Lower lobe of right lung (tissue), 2 donors: Measurements from ENCODE around the gene NRGN. TPM values are rescaled to one million over a fixed set of nuclear protein-coding genes. Genes with fewer than 3 reads are reported as not detected.
A peak's percentile ranks its signal among the peaks of the same experiment; 100 is the strongest.
"Not testable (repeated sequence)": the region's sequence is repeated elsewhere in the genome, so short reads cannot be mapped to it uniquely, and the experiment has no call there.

Experiments
- ATAC-seq, 2 donors: fragments of 200-7000 bp; cut with Tn5 transposase; one replicate each; pipeline ENCODE4 v1.9.1; 2020 to 2022; ENCODE audit warnings: mild to moderate bottlenecking in 2 of 2, moderate library complexity in 2 of 2
- DNase-seq: peaks from one replicate; pipeline ENCODE4 v3.0.0-alpha.2; 2020
- H3K27ac ChIP-seq: fragments of 200-600 bp; one replicate; pipeline ENCODE4 v1.8.0; 2022
- H3K27me3 ChIP-seq: fragments of 200-600 bp; one replicate; pipeline ENCODE4 v1.8.0; 2022; ENCODE audit warnings: low read depth
- H3K36me3 ChIP-seq: fragments of 200-600 bp; one replicate; pipeline ENCODE4 v1.8.0; 2022; ENCODE audit warnings: mild to moderate bottlenecking
- H3K4me1 ChIP-seq: fragments of 200-600 bp; one replicate; pipeline ENCODE4 v1.8.0; 2022
- H3K4me3 ChIP-seq: fragments of 200-600 bp; one replicate; pipeline ENCODE4 v1.8.0; 2022; ENCODE audit warnings: mild to moderate bottlenecking
- H3K9me3 ChIP-seq: fragments of 200-600 bp; one replicate; pipeline ENCODE4 v1.8.0; 2022
- intact Hi-C: fragments of 100-400 bp; cut with DNase I; formaldehyde crosslinking; loops from one replicate; pipeline ENCODE4 v1.11.0; 2022
- total RNA-seq: library from RNA; stranded (reverse); fragmentation: NEBNext Ultra II Directional; extraction: Animal tissue kit (Norgen Biotek cat#: 25700); gene quantifications from one replicate; pipeline ENCODE4 v1.2.1, GENCODE V29; 2021
- TF ChIP-seq, protein P1 (sequence below): fragments of 200-600 bp; IDR thresholded peaks from one replicate; pipeline ENCODE4 v1.8.0; 2022; ENCODE audit warnings: antibody characterized with exemption, mild to moderate bottlenecking
- donor health status: DM: no; HTN: yes; CAD: no; lungs with severe emphysema.

NRGN gene
- total RNA-seq, 1 donor from 2014 or later = 99.1 TPM

DNA sequence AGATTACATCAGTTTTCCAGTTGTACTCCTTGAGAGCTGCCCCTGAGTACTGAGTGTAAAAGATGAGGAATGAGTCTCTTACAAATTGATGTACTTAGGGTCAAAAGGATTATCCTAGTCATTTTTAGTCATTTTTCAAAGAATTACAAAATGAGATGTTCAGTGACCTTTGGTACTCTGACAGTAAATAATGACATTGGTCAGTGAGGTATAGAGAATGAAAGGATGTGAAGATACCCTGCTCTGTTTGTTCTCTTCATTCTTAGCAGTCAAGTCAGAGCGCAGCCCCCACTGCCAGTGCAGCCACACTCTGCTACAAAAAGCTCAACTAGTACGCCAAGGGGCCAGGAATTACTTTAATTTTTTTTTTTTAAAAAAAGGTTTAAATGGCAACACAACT is 26.4 kb downstream of the NRGN start:
- no peak overlapping the region for H3K4me3 ChIP-seq
- H3K9me3 ChIP-seq = no peaks in the 10 kb centered on the region
- H3K4me1 ChIP-seq = peaks cover 34% of the 10 kb centered on the region
- no peak overlapping the region for H3K27ac ChIP-seq
- intact Hi-C loops = loop anchor here (10.0 kb wide), 1 partner anchor 101 kb away; no protein-coding TSS in a partner anchor
- ATAC-seq (no peak), DNase-seq (no peak)
- H3K36me3 ChIP-seq = peaks cover 27% of the 10 kb centered on the region
- peaks cover 13% of the 10 kb centered on the region for H3K27me3 ChIP-seq
- TF ChIP-seq, protein P1, sequence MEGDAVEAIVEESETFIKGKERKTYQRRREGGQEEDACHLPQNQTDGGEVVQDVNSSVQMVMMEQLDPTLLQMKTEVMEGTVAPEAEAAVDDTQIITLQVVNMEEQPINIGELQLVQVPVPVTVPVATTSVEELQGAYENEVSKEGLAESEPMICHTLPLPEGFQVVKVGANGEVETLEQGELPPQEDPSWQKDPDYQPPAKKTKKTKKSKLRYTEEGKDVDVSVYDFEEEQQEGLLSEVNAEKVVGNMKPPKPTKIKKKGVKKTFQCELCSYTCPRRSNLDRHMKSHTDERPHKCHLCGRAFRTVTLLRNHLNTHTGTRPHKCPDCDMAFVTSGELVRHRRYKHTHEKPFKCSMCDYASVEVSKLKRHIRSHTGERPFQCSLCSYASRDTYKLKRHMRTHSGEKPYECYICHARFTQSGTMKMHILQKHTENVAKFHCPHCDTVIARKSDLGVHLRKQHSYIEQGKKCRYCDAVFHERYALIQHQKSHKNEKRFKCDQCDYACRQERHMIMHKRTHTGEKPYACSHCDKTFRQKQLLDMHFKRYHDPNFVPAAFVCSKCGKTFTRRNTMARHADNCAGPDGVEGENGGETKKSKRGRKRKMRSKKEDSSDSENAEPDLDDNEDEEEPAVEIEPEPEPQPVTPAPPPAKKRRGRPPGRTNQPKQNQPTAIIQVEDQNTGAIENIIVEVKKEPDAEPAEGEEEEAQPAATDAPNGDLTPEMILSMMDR = no peak

GRCh38 chr11:124768914-124769313 is 29.2 kb downstream of the NRGN start:
- peak; percentile 72 to 77 for ATAC-seq
- Histone ChIP-seq H3K9me3 (no peaks in the 10 kb centered on the region), H3K27ac (no peak overlapping the region), H3K4me1 (peaks cover 20% of the 10 kb centered on the region), H3K27me3 (no peaks in the 10 kb centered on the region), H3K4me3 (no peak overlapping the region), H3K36me3 (peaks cover 44% of the 10 kb centered on the region)
- intact Hi-C loops = loop anchor here (10.0 kb wide), 1 partner anchor 104 kb away; no protein-coding TSS in a partner anchor
- TF ChIP-seq, protein P1 = no peak
- no peak for DNase-seq

DNA sequence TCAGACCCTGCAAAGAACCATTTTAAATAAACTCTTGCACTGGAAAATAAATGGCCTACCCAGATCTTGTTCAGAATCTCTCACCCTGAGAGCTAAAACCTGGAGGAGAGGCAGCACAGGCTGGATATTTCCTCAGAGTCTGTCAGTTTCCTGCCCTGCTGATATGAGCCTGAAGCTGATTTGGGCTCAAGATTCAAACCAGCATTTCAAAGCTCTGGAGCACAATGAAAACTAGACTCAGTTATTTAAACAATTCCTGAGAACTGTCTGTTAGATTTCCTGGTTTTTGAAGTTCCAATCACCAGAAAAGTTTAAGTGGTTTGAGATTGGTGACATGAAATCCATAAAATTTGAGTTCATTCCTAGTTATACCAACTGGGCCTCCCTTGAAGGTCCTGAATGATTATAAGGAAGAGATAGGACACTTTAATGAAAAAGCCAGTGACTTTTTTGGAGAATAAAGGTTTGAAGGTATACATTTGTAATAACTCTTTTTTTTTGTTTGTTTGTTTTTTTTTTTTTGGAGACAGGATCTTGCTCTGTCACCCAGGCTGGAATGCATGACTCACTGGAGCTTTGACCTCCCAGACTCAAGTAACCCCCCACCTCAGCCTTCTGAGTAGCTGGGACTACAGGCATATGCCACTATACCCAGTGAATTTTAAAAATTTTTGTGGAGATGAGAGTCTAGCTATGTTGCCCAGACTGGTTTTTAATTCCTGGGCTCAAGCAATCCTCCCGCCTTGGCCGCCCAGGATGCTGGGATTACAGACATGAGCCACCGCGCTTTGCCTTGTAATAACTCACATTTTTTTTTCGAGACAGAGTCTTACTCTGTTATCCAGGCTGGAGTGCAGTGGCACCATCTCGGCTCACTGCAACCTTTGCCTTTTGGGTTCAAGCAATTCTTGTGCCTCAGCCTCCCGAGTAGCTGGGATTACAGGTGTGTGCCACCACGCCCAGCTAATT is 30.3 kb downstream of the NRGN start:
- Histone ChIP-seq H3K36me3 (peaks cover 44% of the 10 kb centered on the region), H3K9me3 (no peaks in the 10 kb centered on the region), H3K4me1 (peaks cover 8% of the 10 kb centered on the region), H3K27ac (no peak overlapping the region), H3K4me3 (no peak overlapping the region), H3K27me3 (no peaks in the 10 kb centered on the region)
- intact Hi-C loops = loop anchor here (10.0 kb wide), 1 partner anchor 105 kb away; no protein-coding TSS in a partner anchor
- TF ChIP-seq, protein P1 = no peak
- ATAC-seq (peak in 1 of 2 donors; percentile 37), DNase-seq (no peak)

DNA sequence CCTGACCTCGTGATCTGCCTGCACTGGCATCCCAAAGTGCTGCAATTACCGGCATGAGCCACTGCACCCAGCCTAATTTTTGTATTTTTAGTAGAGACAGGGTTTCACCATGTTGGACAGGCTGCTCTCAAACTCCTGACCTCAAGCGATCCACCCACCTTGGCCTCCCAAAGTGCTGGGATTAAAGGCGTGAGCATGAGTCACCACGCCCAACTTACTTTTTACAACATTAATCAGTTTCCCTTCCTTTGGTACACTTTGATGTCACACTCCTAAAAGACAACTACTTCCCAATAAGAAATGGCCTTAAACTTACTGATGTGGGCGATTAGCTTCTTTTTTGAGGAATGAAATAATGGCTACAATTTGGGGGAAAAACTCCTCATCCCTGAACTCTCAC is 31.2 kb downstream of the NRGN start:
- intact Hi-C loops, ATAC-seq, H3K9me3 ChIP-seq, H3K4me1 ChIP-seq, H3K27me3 ChIP-seq, DNase-seq, H3K27ac ChIP-seq, H3K4me3 ChIP-seq: not testable (repeated sequence)
- H3K36me3 ChIP-seq = peaks cover 44% of the 10 kb centered on the region

DNA sequence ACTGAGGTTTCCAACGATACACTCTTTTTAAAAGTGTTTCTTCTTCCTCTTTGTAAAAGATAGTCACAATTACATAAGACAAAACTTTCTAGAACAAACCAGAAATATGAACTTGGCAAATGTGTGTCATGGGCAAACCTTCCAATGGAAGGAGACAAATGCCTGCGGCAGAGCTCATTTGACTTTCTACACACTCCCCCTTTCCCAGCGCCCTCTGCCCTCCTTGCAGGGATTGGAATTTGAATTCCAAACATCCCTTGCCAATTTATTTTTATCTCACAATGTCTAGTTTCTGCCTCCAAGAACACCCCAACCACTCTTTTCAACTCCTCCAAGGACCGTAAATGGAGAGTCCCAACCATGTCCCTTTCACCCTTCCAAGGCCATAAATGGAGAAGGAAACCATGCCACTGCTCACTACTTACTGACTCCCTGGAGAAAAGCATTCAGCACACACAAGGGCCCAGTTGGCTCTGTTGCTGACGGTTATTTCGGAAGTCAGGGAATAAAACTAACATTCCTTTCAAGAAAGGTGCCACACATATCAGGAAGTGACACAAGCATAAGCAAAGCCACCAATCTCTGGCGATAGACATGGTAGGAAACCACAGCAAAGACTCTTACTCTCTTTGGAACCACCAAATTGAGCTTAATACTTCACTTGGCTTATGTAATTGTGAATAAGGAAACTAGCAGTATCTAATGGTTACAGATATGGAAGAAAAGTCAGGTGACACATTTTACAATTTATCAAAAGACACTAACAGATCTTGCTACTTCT is 37.3 kb downstream of the NRGN start:
- no peak overlapping the region for H3K4me3 ChIP-seq
- H3K9me3 ChIP-seq = no peaks in the 10 kb centered on the region
- H3K27ac ChIP-seq = no peak overlapping the region
- H3K36me3 ChIP-seq = peaks cover 15% of the 10 kb centered on the region
- ATAC-seq (no peak), DNase-seq (no peak)
- intact Hi-C loops = no loop called here
- no peaks in the 10 kb centered on the region for H3K4me1 ChIP-seq
- TF ChIP-seq, protein P1 = no peak
- H3K27me3 ChIP-seq = no peaks in the 10 kb centered on the region
